Measurements from ENCODE around the gene SLC4A4.

The SLC4A4 gene

GRCh38 chr4:71599578-71599977 lies 260.8 kb downstream of the SLC4A4 start:
- ChIA-PET CTCF (no interaction called here), POLR2A (no interaction called here)
- no peaks in the 10 kb centered on the region for H3K9me3 ChIP-seq (ENCODE audit: control insufficient read depth, insufficient read depth, low read depth, low read length)
- no peaks in the 10 kb centered on the region for H3K36me3 ChIP-seq (ENCODE audit: control insufficient read depth in 2 of 2, insufficient read depth in 1 of 2, low read length in 2 of 2)
- no peak overlapping the region for H3K4me3 ChIP-seq (ENCODE audit: low read depth, low read length)
- H3K4me1 ChIP-seq (ENCODE audit: control insufficient read depth, insufficient read depth, low read length): no peaks in the 10 kb centered on the region
- TF ChIP-seq SP7 (tag by site-specific recombination; IDR thresholded peaks at IDR 0.05) (no peak), ZNF571 (tag by site-specific recombination; IDR thresholded peaks at IDR 0.05) (no peak), KLF17 (tag by site-specific recombination; IDR thresholded peaks at IDR 0.05) (no peak), GFI1B (tag by site-specific recombination; IDR thresholded peaks at IDR 0.05) (no peak), PRDM4 (tag by site-specific recombination; IDR thresholded peaks at IDR 0.05) (no peak), PBX3 (CRISPR knock-in tag; IDR thresholded peaks at IDR 0.05) (no peak), ZNF629 (tag by site-specific recombination; IDR thresholded peaks at IDR 0.05) (no peak), ZNF830 (tag by site-specific recombination; IDR thresholded peaks at IDR 0.05; ENCODE audit: low read depth) (no peak), ZNF155 (tag by site-specific recombination; IDR thresholded peaks at IDR 0.05) (no peak), HOXA7 (CRISPR knock-in tag; IDR thresholded peaks at IDR 0.05; ENCODE audit: borderline replicate concordance) (no peak), ZNF596 (tag by site-specific recombination; IDR thresholded peaks at IDR 0.05) (no peak), ZNF292 (tag by site-specific recombination; IDR thresholded peaks at IDR 0.05; ENCODE audit: borderline replicate concordance, low read depth) (no peak), ZBTB1 (tag by site-specific recombination; IDR thresholded peaks at IDR 0.05) (no peak), ZNF544 (tag by site-specific recombination; IDR thresholded peaks at IDR 0.05) (no peak)
- no peak overlapping the region for H3K27ac ChIP-seq (ENCODE audit: extremely low read depth, low read depth, low read length)

GRCh38 chr4:71602289-71602900 lies 263.6 kb downstream of the SLC4A4 start:
- ChIA-PET POLR2A (no interaction called here), CTCF (interaction anchor here (0.7 kb wide), 1 partner anchor 13 kb away, joined by 3 read pairs; no protein-coding TSS in a partner anchor)

GRCh38 chr4:71604785-71605184 lies 266.0 kb downstream of the SLC4A4 start:
- ChIA-PET CTCF (no interaction called here), POLR2A (no interaction called here)
- H3K9me3 ChIP-seq (ENCODE audit: control insufficient read depth, insufficient read depth, low read depth, low read length): no peaks in the 10 kb centered on the region

More at GRCh38 chr4:71602289-71602900, 263.6 kb downstream of the SLC4A4 start:
- H3K9me3 ChIP-seq (ENCODE audit: control insufficient read depth, insufficient read depth, low read depth, low read length): no peaks in the 10 kb centered on the region
- no peak overlapping the region for H3K4me3 ChIP-seq (ENCODE audit: low read depth, low read length)
- no peaks in the 10 kb centered on the region for H3K4me1 ChIP-seq (ENCODE audit: control insufficient read depth, insufficient read depth, low read length)
- H3K27ac ChIP-seq (ENCODE audit: extremely low read depth, low read depth, low read length): no peak overlapping the region
- no peaks in the 10 kb centered on the region for H3K36me3 ChIP-seq (ENCODE audit: control insufficient read depth in 2 of 2, insufficient read depth in 1 of 2, low read length in 2 of 2)
- no peak for TF ChIP-seq ZNF114 (tag by site-specific recombination; IDR thresholded peaks at IDR 0.05)
- no peak for TF ChIP-seq ZNF677 (tag by site-specific recombination; IDR thresholded peaks at IDR 0.05)
- no peak for TF ChIP-seq IKZF3 (tag by site-specific recombination; IDR thresholded peaks at IDR 0.05)
- no peak for TF ChIP-seq ZNF843 (tag by site-specific recombination; IDR thresholded peaks at IDR 0.05)

More at GRCh38 chr4:71604785-71605184, 266.0 kb downstream of the SLC4A4 start:
- no peak for TF ChIP-seq ZNF585B (tag by site-specific recombination; IDR thresholded peaks at IDR 0.05)
- TF ChIP-seq PRDM2 (tag by site-specific recombination; IDR thresholded peaks at IDR 0.05; ENCODE audit: borderline replicate concordance): no peak
- TF ChIP-seq ZNF785 (tag by site-specific recombination; IDR thresholded peaks at IDR 0.05): no peak
- TF ChIP-seq ZNF169 (tag by site-specific recombination; IDR thresholded peaks at IDR 0.05): no peak
- no peak for TF ChIP-seq ZNF658 (tag by site-specific recombination; IDR thresholded peaks at IDR 0.05)
- TF ChIP-seq ZNF140 (tag by site-specific recombination; IDR thresholded peaks at IDR 0.05): no peak
- TF ChIP-seq ZSCAN23 (tag by site-specific recombination; IDR thresholded peaks at IDR 0.05): no peak
- no peak for TF ChIP-seq SETDB1 (IDR thresholded peaks at IDR 0.05; ENCODE audit: insufficient read length, low read length)
- H3K4me3 ChIP-seq (ENCODE audit: low read depth, low read length): no peak overlapping the region
- H3K27ac ChIP-seq (ENCODE audit: extremely low read depth, low read depth, low read length): no peak overlapping the region
- no peaks in the 10 kb centered on the region for H3K4me1 ChIP-seq (ENCODE audit: control insufficient read depth, insufficient read depth, low read length)
- H3K36me3 ChIP-seq (ENCODE audit: control insufficient read depth in 2 of 2, insufficient read depth in 1 of 2, low read length in 2 of 2): no peaks in the 10 kb centered on the region

Measured in HEK293 (cell line).